Measurements from ENCODE around the gene KRTAP5-3. TPM values are rescaled to one million over a fixed set of nuclear protein-coding genes. Genes with fewer than 3 reads are reported as not detected.
A peak's percentile ranks its signal among the peaks of the same experiment; 100 is the strongest.

The KRTAP5-3 gene
- total and polyA plus RNA-seq, 2 of the 13 experiments (the other 11 are each of a cell fraction or from before 2014, with no cell fraction given) = not detected

DNA sequence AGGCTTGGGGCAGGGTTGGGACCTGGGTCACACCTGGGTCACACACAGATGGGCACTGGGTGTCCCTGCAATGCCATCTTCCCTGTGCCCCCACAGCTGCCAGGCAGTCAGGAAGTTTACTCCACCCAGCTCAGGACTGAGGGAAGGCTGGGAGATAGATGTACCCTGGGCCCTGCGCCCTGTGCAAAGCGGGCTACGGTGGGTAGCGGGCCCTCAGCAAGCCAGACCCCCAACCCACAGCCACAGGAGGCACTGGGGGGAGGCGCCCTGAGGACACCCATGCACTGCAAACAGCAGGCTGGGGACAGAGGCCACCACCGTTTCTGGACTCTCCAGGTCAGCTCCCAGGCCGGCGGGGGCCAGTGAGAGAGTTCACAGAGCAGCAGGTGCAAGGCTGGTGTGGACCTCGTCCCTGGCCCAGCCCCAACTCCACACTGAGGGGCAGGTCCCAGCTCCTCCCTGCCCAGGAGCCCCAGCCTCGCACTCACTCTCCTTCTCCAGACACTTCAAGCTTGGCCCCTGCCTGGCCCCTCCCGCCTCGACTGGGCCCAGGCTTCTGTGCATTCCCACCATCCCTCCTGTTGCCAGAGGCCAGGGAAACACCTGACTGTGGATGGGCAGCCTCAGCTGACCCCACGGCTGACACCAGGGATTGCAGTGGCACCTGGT lies 41.1 kb downstream of the KRTAP5-3 start (continued):
- TF ChIP-seq, protein P1, sequence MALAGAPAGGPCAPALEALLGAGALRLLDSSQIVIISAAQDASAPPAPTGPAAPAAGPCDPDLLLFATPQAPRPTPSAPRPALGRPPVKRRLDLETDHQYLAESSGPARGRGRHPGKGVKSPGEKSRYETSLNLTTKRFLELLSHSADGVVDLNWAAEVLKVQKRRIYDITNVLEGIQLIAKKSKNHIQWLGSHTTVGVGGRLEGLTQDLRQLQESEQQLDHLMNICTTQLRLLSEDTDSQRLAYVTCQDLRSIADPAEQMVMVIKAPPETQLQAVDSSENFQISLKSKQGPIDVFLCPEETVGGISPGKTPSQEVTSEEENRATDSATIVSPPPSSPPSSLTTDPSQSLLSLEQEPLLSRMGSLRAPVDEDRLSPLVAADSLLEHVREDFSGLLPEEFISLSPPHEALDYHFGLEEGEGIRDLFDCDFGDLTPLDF (CRISPR knock-in tag; IDR thresholded peaks at IDR 0.05) = no peak
- TF ChIP-seq ZNF224 (CRISPR knock-in tag; IDR thresholded peaks at IDR 0.05) = no peak
- TF ChIP-seq GLI4 (CRISPR knock-in tag; IDR thresholded peaks at IDR 0.05; ENCODE audit: borderline replicate concordance) = no peak
- TF ChIP-seq, protein P2, sequence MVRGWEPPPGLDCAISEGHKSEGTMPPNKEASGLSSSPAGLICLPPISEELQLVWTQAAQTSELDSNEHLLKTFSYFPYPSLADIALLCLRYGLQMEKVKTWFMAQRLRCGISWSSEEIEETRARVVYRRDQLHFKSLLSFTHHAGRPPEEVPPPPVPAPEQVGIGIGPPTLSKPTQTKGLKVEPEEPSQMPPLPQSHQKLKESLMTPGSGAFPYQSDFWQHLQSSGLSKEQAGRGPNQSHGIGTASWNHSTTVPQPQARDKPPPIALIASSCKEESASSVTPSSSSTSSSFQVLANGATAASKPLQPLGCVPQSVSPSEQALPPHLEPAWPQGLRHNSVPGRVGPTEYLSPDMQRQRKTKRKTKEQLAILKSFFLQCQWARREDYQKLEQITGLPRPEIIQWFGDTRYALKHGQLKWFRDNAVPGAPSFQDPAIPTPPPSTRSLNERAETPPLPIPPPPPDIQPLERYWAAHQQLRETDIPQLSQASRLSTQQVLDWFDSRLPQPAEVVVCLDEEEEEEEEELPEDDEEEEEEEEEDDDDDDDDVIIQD (CRISPR knock-in tag; IDR thresholded peaks at IDR 0.05; ENCODE audit: low read depth) = no peak
- no peak for TF ChIP-seq CREB1 (IDR thresholded peaks at IDR 0.05)
- TF ChIP-seq CREB1 (CRISPR knock-in tag; IDR thresholded peaks at IDR 0.05) = no peak
- no peak for TF ChIP-seq MED8 (CRISPR knock-in tag; IDR thresholded peaks at IDR 0.05; ENCODE audit: insufficient replicate concordance)
- no peak for TF ChIP-seq POGZ (CRISPR knock-in tag; IDR thresholded peaks at IDR 0.05)
- no peak for TF ChIP-seq RBM39 (IDR thresholded peaks at IDR 0.05; ENCODE audit: low read depth, low read length, poor library complexity, severe bottlenecking)
- no peak for TF ChIP-seq TAF1 (CRISPR knock-in tag; IDR thresholded peaks at IDR 0.05)
- TF ChIP-seq MED1 (CRISPR knock-in tag; IDR thresholded peaks at IDR 0.05) = no peak
- 0 out of 2 replicates have a peak, but pooled peaks have one; percentile 46 for TF ChIP-seq ZNF501 (CRISPR knock-in tag; IDR thresholded peaks at IDR 0.05)
- TF ChIP-seq ZNF720 (CRISPR knock-in tag; IDR thresholded peaks at IDR 0.05) = no peak
- no peak for TF ChIP-seq HNRNPL (IDR thresholded peaks at IDR 0.05; ENCODE audit: low read depth, low read length)
- no peak for TF ChIP-seq RBFOX2 (IDR thresholded peaks at IDR 0.05; ENCODE audit: low read depth, low read length)
- TF ChIP-seq SALL1 (CRISPR knock-in tag; IDR thresholded peaks at IDR 0.05) = 0 out of 2 replicates have a peak, but pooled peaks have one; percentile 9
- TF ChIP-seq TBP (CRISPR knock-in tag; IDR thresholded peaks at IDR 0.05) = no peak
- TF ChIP-seq AGO1 (IDR thresholded peaks at IDR 0.05; ENCODE audit: low read depth, low read length, poor library complexity, severe bottlenecking) = no peak
- TF ChIP-seq DNMT3B (CRISPR knock-in tag; conservative IDR thresholded peaks at IDR 0.05) = no peak
